ENCODE data around the gene MMRN2.
A peak's percentile ranks its signal among the peaks of the same experiment; 100 is the strongest.
"Not testable (repeated sequence)": the region's sequence is repeated elsewhere in the genome, so short reads cannot be mapped to it uniquely, and the experiment has no call there.

The MMRN2 gene

DNA sequence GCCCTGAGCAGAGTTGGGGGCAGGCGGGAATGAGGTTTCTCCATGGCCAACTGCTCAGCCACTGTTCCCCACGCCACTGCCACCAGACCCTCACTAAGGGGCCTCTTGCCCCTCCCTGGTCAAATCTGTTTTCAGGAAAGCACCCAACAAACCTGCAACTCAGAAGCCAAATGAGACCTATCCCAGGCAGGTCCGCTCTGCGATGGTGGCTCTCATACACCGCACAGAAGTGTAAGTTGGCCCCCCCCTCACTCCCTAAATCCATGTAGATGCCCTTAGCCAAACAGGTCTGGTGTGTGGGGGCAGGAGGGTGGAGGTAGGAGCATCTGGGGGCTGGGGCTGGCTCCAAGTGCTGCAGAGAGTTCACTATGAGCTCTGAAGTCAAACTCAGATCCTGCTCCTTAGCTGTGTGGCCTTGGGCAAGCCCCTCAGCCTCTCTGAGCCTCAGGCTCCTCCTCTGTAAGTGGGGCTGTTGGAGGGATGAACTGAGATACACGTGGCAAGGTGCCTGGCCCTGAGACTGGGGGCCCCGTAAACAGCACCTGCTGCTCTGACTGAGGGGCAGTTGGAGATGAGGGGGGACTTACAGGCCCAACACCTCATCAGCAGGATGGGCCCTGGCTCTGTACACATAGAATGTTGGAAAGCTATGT, 1.1 kb downstream of the MMRN2 start:
- no peak for DNase-seq (ENCODE audit: low spot score)

DNA sequence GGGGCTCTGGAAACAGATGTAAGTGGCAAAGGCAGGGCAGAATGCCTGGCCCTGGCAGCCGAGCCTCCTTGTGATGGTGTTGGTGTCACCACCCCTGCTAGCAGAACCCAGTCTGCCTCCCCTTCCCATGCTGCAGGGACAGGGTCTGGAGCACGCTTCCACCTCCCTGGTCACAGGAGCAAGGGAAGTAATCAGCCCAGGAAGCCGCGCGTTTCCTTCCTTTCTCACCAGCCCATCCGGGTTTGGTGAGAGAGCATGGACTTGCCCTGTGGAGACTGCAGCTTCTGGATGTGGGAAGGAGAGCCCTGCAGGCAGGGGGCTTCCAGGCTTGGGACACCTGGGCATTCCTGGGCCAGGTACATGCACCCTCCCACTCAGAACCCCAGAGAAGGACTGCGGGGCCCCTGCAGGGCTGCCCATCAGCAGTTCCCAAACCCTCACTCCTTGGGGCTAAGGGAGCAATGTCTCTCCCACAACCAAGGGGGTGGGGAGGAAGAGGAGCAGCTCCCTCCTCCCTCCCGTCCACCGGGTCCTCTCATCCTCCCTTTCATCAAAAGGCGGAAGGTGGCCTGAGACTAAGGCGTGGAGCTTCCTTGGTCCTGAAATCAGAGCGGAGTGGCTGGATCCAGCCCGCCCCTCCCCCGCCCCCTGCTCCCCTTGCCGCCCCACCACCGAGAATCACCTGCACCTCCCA, 1.8 kb downstream of the MMRN2 start:
- DNase-seq (ENCODE audit: low spot score) = no peak

DNA sequence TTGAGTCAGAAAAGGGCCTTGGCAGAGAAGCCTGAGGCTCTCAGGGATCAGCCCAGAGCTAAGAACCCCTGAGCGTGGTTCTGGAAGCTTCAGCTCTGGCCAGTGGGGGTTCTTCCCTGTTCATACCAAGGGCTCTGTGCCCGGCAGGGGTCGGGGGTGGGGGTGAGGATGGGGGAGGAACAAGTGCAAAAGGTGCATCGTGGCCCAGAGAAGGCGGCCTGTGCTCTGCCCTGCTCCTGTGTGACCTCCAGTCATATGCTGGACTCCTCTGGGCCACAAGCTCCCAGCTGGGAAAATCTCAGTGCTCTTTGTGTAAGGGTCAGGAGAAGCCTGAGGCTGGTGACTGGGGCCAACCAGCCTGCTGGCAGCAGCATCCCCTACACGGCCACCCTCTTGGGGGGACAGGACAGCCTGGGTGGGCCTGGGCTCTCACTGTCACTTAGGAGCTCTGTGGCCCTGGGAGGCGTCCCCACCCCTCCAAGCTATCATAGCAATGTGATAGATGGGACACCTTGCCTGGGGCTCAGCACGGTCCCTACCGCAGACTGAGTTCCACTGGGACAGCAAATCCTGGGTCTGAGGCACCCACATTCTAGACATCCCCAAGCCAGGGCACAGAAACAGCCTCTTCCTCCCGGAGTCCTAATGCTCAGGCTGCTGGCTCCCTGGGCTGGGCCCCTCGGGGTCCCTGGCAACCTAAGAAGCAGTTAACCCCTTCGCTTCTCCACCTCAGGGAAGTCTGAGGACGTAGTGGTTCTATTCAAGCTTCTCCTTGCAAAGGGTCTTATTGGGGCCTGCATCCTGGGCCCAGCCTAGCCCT, 2.5 kb downstream of the MMRN2 start:
- DNase-seq (ENCODE audit: low spot score) = no peak

DNA sequence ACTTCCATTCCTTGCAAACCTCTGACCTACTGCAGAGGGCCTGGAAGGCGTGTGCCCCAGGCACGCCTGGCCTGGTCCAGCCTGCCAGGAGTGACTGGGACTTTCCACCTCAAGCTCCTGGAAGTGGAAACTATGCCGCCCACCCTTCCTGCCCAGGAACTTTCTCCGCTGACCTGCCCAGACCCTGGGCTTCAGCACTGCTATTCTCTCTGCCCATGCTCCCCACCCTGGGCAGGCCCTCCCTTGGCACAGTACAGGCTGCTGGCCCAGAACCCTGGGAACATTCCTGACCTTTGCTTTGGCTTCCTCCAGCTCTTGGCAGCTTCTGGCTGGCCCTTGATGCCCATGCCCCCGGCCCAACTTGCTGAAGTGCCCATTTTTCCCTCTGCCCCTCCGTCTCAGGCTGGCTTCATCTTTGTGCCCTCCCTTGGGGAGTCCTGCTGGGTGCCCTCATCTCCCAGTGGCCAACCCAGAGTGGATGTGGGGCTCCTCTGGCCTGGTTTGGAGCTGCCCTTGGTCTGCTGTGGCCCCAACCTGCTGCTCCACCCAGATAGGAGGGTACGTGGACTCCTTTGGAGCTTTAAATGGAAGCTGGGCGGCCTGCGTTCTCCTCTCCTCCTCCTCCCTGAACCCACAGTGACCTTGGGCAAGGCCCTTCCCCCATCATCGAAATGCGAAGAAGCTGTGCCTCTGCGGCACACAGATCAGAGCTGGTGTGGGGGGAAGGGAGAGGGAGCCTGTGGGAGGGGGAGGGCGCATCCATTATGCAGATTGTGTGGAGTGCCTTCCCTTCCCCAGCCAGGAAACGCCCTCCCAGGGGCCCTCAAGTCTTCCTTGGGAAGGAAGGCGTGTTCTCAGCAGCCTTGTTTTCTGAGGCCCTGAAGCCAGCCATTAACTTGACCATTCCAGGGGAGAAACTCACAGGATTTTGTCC, 3.4 kb downstream of the MMRN2 start:
- DNase-seq (ENCODE audit: low spot score) = peak; percentile 63

DNA sequence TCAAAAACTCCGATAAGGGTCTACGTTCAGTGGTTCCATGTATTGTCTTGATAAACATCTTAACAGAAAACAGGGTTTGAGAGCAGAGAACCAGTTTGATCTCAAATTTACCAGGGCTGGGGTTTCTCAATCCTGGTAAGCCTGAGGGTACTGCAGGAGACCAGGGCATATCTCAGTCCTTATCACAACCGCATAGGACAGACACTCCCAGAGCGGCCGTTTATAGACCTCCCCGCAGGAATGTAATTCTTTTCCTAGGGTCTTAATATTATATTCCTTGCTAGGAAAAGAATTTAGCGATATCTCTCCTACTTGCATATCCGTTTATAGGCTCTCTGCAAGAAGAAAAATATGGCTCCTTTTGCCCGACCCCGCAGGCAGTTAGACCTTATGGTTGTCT, 4.7 kb downstream of the MMRN2 start:
- not testable (repeated sequence) for DNase-seq (ENCODE audit: low spot score)

DNA sequence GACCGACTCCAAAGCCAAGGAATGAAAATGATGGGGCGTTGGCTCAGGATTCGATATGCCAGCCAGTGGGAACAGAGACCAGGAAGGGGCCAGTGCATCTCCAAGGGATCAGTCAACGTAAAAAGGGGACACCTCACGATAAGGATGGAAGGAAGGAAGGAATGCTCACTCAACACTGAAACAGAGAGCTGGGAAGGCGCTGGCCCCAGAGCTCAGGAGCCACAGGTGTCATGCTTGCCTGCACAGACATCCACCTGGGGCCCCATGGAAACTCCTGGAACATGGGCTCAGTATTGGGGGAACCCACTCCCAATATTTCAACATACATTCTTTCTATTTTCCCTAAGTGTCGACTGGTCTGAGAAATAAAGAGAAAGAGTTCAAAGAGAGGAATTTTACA, 5.3 kb downstream of the MMRN2 start:
- DNase-seq (ENCODE audit: low spot score) = no peak

DNA sequence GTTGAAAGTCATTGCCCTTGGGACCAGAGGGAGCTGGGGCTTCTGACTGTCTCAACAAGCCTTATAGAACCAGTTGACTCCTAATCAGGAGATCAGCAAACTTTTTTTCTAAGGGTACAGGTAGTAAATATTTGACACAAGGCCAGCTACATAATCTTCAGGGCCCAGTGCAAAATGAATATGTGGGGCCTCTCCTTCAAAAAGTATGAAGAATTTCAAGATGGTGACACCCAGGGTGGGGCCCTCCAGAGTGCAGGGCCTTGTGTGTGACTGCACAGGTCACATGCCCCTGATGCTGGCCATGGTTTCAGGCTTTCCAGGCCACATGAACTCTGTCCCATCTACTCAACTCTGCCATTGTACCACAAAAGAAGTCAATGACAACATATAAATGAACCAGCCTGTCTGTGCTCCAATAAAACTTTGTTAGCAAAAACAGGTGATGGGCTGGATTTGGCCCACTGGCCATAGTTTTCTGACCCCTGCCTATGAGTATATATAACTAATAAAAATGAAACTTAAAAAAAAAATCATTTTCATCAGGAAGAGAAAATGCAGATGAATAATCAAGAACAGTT, 6.1 kb downstream of the MMRN2 start:
- no peak for DNase-seq (ENCODE audit: low spot score)

DNA sequence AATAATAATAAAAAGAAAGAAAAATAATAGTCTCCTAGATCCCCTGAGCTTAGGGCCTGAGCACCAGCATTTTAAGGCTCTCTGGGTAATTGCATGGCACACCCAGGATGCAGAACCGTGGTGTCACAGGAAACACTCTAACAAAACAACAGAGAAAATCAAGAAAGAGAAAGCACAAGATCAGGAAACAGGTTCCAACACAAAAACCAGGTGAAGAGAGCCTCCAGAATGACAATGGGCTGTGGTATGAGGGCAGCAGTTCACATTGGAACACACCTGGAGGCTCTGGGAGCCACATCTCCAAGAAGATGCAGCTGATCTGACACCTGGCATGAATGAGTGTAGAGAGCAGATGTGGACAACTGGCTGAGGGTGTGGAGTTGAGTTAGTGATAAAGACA, 7.1 kb downstream of the MMRN2 start:
- DNase-seq (ENCODE audit: low spot score) = no peak

DNA sequence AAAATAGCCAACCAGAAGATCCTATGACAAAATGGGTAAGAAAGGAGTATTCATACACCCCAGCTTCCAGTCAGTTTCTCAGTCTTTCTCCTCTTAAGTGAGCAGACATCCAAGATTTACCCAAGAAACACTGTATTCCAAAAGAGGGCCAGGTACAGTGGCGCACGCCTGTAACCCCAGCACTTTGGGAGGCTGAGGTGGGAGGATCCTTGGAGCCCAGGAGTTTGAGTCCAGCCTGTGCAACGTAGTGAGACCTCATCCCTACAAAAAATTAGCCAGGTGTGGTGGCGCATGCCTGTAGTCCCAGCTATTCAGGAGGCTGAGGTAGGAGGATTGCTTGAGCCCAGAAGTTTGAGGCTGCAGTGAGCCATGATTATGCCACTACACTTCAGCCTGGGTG, 9.6 kb downstream of the MMRN2 start:
- not testable (repeated sequence) for DNase-seq (ENCODE audit: low spot score)

DNA sequence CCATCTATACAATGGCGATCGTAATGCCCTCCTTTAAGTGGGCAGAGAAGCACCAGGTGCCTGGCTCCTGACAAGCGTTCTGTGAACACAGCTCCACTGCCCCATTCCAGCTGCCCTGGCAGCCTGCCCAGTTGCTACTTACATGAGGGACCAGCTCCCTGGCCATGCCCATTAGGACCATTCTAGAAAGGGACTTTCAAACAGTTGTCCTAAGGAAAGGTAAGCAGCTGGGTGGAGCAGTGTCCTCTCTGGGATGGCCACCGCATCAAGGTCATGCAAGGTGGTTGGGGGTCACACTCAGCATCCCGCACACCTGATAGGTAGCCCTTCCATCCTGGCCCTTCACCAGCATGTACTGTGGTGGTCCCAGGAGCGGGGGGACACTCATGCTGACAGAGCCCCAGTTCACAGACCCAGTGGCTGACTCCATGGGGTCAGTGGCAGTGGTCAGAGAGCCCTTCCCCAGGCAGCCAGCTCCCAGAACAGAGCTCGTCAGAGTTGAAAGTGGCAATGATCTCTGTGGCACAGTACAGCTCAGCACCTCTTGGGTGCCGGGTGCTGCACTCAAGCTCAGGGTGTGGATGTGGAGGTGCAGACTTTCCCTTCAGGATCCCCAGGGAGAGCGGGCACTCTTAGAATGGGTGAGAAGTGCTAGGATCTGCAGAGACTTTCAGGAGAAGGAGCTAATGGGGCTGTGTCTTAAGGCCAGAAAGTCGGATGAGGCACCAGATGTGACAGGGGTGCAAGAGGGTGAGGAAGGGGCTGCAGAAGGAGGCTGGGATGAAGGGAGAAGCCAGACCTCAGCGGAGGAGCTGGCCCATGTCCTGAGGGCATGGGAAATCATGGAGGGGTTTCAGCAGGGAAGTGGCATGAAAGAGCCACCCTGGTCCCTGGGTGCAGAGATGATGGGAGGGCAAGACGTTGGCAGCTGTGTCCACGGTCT, 10.9 kb downstream of the MMRN2 start:
- no peak for DNase-seq (ENCODE audit: low spot score)

DNA sequence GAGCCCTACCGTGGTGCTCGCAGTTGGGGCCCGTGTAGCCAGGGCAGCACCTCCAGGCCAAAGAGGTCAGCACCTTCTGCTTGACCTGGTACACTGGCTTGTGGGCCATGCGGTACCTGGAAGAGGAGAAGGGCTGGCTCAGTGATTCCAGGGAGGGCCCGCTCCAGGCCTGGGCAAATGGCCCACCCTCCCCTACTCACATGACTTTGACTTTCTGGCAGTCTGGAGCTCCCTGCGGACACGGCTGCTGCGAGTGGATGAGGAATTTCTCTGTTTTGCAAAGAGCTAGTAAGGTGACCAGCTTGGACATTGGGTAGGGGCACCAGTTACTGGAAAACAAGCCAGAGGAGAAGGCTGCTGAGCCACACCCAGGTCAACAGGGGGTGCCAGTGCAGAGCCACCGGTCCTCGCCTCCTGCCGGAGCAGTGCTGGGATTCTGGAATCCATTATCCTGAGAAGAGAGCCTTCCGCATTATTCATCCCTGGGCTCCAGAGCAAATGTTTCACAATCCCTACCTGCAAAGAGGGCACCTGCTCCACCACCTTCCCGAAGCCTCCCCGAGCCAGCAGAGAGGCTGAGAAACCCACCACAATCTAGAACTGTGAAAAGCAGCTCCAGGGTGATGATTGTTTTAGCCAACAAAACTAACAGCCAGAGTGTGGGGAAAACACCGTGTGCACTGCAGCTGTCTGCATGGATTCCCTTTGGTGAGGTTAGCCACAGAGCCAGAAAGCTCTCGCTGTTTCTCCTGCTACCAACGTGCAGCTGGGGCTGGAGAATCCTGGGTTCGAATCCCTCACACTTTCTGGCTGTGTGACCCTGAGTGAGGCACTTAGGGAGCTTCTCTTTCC, 11.8 kb downstream of the MMRN2 start:
- DNase-seq (ENCODE audit: low spot score) = no peak

DNA sequence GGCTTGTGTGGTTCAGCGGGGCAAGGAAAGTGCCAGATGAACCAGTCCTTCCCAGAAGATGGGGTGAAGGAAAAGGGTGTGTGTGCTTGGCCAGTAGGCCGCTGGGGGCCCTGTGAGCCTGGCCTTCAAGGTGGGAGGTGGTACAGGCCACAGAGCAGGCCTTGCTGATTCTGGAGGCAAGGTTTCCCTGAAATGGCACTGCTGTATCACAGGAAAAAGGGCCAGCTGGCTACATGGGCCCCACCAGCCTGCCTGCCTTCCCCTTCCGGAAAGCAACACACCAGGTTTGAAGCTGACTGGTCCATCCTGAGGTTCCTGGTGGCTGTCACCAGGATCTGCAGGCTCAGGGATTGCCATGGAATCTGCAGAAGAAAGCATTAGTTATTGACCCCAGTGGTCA, 12.5 kb downstream of the MMRN2 start:
- no peak for DNase-seq (ENCODE audit: low spot score)

DNA sequence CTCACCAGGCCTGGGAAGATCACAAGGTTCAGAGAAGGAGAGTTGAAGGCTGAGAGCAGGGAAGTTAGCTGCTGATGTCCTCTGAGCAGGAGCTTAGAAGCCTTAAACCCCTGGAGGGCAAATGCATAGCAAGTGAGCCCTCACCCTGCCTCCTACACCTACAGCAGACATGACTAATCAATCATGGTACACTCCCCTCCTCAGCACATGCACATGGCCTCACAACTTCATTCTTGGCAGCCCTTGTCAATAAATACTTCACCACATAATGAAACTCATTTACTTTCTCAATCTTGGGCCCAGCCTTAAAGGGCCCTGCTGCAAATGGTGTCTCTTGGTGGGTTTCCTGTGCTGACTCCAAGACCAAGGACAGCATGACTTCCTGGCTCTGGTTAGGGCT, 12.9 kb downstream of the MMRN2 start:
- no peak for DNase-seq (ENCODE audit: low spot score)

DNA sequence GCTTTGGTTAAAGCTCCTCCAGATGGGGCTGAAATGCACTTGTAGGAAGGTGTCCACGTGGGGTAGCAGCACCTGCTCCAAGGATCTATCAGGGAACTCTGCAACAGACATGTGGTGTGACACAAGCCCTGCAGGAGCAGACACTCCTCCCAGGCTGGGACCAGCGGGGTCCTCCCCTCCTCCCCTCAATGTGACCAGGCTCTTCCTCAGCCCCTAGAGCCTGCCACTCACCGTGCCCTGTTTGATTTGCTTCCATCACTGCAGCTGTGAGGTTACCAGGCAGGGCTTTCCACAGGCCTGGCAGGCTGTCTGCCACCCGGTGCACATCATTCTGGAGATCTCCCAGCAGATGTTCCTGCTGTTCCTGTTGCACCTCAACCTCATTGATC, 13.4 kb downstream of the MMRN2 start:
- no peak for DNase-seq (ENCODE audit: low spot score)

DNA sequence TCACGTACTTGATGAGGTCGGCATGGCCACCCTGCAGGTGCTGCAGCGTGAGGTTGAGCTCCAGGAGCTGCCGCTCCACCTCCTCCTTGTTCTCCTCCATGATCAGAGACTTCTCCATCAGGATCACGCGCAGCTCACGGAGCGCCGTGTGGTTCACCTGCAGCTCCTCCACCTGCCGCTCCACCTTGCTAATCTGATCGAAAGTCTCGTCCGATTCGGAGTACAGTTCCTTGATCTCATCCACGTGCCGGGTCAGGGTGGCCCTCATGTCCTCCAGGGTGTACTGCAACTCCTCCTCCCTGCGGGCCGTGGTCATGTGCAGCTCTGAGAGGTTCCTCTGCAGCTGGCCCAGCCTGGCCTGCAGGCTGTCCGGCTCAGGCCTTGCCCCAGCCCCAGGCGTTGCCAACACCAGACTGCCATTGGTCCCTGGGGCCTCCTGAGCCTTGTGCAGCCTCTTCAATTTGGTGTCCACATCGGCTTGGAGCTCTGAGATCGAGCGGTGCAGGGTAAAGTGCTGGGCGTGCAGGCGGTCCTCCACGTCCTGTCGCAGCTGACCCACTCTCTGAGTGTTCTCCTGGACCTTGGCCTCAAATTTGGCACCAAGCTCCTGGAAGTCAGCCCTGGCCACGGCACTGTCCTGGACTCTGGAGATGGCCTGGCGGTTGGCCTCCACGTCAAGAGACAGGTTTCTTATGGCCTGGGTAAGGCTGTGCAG, 13.9 kb downstream of the MMRN2 start:
- no peak for DNase-seq (ENCODE audit: low spot score)

DNA sequence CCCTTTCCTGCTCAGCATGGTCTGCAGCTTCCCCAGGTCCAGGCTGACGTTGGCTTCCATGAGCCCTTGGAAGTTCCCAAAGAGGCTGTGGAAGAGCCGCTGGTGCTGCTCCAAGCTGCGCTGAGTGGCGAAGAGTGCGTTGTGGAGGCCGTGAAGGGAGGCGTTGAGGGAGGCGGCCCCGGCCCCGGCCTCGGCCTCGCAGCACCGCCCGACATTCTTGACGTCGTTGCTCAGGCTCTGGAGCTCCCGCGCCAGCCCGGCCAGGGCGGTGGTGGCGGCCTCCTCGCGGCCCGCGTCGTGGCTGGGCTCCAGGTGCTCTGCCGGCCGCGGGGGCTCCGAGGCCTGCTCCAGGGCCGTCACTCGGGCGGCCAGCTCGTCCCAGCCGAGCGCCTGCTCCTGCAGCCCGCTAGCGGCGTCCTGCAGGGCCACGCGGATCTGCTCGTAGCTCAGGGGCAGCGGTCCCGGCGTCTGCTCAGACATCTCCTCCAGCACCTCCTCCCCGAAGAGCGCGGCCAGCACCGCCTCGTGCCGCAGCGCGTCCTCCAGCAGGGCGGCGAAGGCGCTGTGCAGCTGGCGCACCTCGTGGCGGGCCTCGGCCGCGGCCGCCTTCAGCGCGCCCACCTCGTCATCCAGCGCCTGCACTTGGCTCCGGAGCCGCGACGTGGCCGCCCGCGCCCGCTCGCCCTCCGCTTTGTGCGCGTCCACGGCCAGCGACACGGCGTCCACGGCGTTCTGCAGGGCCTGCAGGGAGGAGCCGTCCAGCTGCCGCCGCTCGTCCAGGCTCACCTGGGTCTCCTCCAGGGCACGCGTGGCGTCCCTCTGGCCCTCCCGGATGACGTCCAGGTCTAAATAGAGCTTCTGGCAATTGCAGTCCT, 14.7 kb downstream of the MMRN2 start:
- no peak for DNase-seq (ENCODE audit: low spot score)

DNA sequence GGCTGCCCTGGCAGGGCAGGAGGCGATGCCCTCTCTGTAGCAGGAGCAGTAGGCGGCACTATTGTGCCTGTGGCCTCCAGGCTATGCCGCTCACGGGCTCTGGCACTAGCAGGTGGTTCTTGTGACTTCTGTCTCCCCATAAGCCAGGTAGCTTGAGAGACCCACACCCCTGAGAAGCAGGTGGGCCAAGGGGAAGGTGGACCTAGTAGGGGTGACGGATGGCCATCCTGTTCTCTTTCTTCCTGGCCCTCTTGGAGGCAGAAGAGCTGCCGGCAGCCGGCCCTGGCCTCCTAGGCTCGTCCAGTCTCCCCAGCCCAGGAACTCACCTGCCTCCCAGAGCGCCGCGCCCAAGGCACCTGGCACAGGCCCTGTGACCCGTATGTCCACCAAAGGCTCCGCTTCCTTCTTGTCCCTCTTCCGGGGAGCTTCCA, 15.4 kb downstream of the MMRN2 start:
- DNase-seq (ENCODE audit: low spot score) = no peak

DNA sequence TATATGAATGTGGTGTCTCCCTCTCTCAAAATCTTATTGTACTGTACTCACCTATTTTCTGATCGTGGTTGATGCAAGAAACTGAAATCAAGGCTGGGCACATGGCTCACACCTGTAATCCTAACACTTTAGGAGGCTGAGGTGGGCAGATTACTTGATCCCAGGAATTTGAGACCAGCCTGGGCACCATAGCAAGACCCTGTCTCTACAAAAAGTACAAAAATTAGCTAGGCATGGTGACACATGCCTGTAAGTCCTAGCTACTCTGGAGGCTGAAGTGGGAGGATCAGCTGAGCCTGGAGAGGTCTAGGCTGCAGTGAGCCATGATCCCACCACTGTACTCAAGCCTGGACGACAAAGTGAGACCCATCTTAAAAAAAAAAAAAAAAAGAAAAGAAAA, 16.0 kb downstream of the MMRN2 start:
- DNase-seq (ENCODE audit: low spot score) = no peak

Measured in hepatic stellate cell (primary cell).